Fibroblast of the aortic adventitia (primary cell): ENCODE results near the gene RAB14. TPM values are rescaled to one million over a fixed set of nuclear protein-coding genes. Genes with fewer than 3 reads are reported as not detected.

Source experiments
- DNase-seq: peaks from one replicate; pipeline ENCODE4 v3.0.0-alpha.2; 2010; ENCODE audit warnings: low read depth
- H3K4me3 ChIP-seq: 2 replicates; pipeline ENCODE4 v1.5.1; 2011; ENCODE audit warnings: low read depth, mild to moderate bottlenecking, control low read depth, low read length, moderate library complexity
- CTCF ChIP-seq: IDR thresholded peaks from 2 replicates; pipeline ENCODE4 v1.5.1; 2011; ENCODE audit warnings: mild to moderate bottlenecking, low read length, control low read depth, inconsistent platforms; ENCODE audit not compliant: insufficient read depth
- total RNA-seq: library from RNA; depleted of rRNA; stranded (reverse); fragments of >200 nt; gene quantifications from 2 replicates; pipeline ENCODE4 v1.2.3, GENCODE V29; 2012; ENCODE audit warnings: low replicate concordance

The RAB14 gene
- total RNA-seq, 1 donor: 47.8 TPM

GRCh38 chr9:121192959-121193640 is 8.6 kb downstream of the RAB14 start:
- H3K4me3 ChIP-seq: no peak overlapping the region
- no peak for DNase-seq
- no peak for TF ChIP-seq CTCF

DNA sequence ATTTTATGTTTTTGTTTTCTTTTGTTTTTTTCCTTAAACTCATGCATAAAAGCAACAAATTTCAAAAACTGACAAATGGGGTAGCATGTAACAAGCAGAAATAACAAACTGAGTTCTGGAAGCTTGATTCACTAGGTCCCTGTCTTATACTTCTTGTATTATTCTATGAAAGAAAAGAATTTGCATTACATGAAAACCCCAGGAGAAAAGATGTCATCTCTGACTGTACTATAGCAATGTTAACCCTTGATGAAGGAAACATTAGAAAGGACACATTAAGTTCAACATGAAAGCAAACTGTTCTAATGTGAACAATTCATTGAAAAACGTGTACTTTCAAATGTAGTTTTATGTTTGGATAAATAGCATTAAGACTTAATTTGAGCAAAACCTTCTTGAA is 9.2 kb downstream of the RAB14 start:
- no peak overlapping the region for H3K4me3 ChIP-seq
- no peak for TF ChIP-seq CTCF
- DNase-seq: no peak

DNA sequence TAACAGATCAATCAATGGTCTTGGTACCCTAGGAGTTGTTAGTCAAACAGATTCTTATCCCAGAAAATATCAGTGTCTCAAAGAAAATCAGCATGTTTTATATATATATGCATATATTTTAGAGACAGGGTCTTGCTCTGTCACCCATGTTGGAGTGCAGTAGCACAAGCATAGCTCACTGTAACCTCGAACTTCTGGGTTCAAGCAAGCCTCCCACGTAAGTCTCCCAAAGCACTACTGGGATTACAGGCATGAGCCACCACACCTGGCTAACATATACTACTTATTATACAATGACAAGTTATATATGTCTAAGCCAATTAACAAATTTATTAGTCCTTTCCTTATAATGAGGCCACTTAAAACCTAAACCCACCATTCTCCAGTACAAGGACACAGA is 10.4 kb downstream of the RAB14 start:
- TF ChIP-seq CTCF: no peak
- DNase-seq: no peak

DNA sequence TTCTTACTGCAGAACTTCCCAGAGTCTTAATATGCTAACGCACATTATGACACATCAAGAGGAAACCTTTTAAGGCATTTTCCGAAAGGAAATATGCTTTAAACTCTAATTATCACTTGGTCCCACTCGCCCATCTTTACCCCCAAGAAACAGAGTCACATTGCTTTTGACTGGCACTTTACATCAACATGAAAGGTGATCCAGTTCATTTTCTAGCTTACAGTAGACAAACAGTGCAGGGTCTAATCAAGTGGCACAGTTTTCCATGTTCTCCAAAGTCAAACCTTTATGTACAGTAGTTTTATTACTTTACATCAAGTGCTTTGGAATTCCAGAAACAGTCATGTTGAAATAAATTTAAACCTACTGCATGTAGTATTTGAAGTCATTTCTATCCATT is 12.0 kb downstream of the RAB14 start:
- TF ChIP-seq CTCF: no peak
- no peak for DNase-seq
- no peak overlapping the region for H3K4me3 ChIP-seq

More for the DNA sequence above, 10.4 kb downstream of the RAB14 start:
- H3K4me3 ChIP-seq: no peak overlapping the region

GRCh38 chr9:121189006-121189405 is 12.7 kb downstream of the RAB14 start:
- DNase-seq: no peak
- H3K4me3 ChIP-seq: no peak overlapping the region
- TF ChIP-seq CTCF: no peak

DNA sequence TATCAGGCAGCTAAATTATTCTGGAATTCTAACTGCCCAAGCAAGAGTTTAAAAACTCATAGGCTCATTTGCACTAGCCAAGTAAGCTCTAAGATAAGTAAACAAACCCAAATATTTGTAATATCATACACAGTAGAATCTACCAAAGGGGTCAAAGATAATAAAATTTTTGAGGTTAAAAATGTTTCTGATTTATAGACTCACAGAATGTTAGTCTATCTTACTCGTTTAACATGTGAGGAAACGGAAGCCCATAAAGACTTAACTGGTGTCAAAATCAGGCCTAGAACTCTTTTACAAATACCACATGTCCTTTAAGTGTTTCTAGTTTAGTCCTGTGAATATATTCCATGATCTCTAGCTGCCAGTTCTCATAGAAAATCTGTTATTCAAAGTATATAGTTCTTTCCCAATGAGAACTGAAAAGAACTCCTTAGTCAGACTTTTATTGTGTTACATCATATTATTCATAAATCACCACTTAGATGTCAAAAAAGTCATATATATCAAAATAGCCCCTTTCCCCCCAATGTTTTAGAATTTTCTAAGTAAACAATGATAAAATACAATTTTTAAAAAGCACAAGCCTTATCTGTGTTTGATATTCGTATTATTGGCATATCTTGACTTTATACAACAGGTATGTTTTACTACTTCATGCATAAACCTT is 13.9 kb downstream of the RAB14 start:
- TF ChIP-seq CTCF: no peak
- DNase-seq: no peak
- H3K4me3 ChIP-seq: no peak overlapping the region
